ENCODE data around the gene CAPN3.

Gene CAPN3

DNA sequence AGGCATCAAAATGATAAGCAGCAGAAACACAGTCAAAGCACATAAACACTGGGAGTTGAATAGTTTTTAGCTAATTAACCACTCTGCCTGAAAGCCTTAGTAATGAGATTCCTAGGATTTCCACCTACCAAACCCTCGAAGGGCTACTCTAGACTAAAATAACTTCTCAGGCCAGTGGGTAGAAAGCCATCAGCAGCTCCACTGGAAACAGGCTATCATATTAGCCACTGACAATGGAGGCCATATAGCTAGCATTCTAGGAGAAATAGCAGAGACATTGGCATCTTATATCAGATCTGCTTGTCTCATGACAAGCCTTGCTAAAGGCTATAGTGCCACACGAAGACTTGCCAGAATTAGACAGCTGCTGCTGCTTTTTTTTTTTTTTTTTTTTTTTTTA, 4.5 kb upstream of the CAPN3 start:
- no peak overlapping the region for H3K27ac ChIP-seq (ENCODE audit: low read length)
- no peaks in the 10 kb centered on the region for H3K27me3 ChIP-seq (ENCODE audit: control insufficient read depth in 1 of 2, insufficient read depth in 2 of 2, low read length in 2 of 2)
- no peak overlapping the region for H3K9ac ChIP-seq (ENCODE audit: low read length in 2 of 2)
- H3K9me3 ChIP-seq (ENCODE audit: control insufficient read depth in 2 of 2, low read length in 2 of 2): no peaks in the 10 kb centered on the region
- H3K4me3 ChIP-seq (ENCODE audit: low read length in 2 of 2): no peak overlapping the region
- H3K36me3 ChIP-seq (ENCODE audit: control insufficient read depth in 2 of 2, insufficient read depth in 2 of 2, low read length in 2 of 2): peaks cover 22 to 29% of the 10 kb centered on the region in 2 donors
- no peaks in the 10 kb centered on the region for H3K4me1 ChIP-seq (ENCODE audit: control insufficient read depth, insufficient read depth, low read length)

DNA sequence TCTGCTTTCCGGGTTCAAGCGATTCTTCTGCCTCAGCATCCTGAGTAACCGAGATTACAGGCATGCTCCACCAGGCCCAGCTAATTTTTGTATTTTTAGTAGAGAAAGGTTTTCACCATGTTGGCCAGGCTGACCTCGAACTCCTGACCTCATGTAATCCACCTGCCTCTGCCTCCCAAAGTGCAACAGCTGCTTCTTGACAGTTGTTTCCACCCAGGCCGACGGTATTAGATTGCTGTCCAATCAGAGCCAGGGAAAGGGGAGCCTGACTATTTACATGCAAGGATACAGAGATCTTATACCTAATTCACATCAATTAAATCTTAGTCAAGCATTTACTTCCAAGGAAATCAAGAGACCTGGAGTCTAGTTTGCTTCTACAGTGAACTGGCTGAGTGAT, 4.0 kb upstream of the CAPN3 start:
- H3K27ac ChIP-seq (ENCODE audit: low read length): no peak overlapping the region
- no peak overlapping the region for H3K4me3 ChIP-seq (ENCODE audit: low read length in 2 of 2)
- H3K9me3 ChIP-seq (ENCODE audit: control insufficient read depth in 2 of 2, low read length in 2 of 2): no peaks in the 10 kb centered on the region
- no peaks in the 10 kb centered on the region for H3K4me1 ChIP-seq (ENCODE audit: control insufficient read depth, insufficient read depth, low read length)
- H3K36me3 ChIP-seq (ENCODE audit: control insufficient read depth in 2 of 2, insufficient read depth in 2 of 2, low read length in 2 of 2): peaks cover 22 to 31% of the 10 kb centered on the region in 2 donors
- no peaks in the 10 kb centered on the region for H3K27me3 ChIP-seq (ENCODE audit: control insufficient read depth in 1 of 2, insufficient read depth in 2 of 2, low read length in 2 of 2)
- H3K9ac ChIP-seq (ENCODE audit: low read length in 2 of 2): no peak overlapping the region

DNA sequence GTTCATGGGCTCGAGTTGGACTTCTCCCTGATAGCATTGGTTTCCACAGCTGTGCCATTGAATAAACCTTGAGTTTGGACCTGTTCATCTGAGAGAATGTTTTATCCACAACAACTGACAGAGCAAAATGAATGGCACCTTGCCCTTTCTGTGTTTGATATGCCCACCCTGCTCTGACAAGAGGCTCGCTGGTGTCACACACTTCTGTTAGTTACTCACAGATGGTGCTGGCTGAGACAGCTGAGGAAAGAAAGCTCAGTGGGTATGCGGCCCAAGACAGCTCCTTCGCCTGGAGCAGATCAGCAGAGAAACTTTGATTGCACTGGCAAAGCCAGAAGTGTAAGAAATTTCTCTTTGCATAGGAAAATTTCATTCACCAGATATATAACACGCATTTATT, 2.5 kb upstream of the CAPN3 start:
- Histone ChIP-seq H3K27me3 (ENCODE audit: control insufficient read depth in 1 of 2, insufficient read depth in 2 of 2, low read length in 2 of 2) (no peaks in the 10 kb centered on the region), H3K9me3 (ENCODE audit: control insufficient read depth in 2 of 2, low read length in 2 of 2) (no peaks in the 10 kb centered on the region), H3K27ac (ENCODE audit: low read length) (no peak overlapping the region), H3K9ac (ENCODE audit: low read length in 2 of 2) (no peak overlapping the region), H3K4me1 (ENCODE audit: control insufficient read depth, insufficient read depth, low read length) (no peaks in the 10 kb centered on the region), H3K36me3 (ENCODE audit: control insufficient read depth in 2 of 2, insufficient read depth in 2 of 2, low read length in 2 of 2) (peaks cover 14 to 24% of the 10 kb centered on the region in 2 donors), H3K4me3 (ENCODE audit: low read length in 2 of 2) (no peak overlapping the region)

DNA sequence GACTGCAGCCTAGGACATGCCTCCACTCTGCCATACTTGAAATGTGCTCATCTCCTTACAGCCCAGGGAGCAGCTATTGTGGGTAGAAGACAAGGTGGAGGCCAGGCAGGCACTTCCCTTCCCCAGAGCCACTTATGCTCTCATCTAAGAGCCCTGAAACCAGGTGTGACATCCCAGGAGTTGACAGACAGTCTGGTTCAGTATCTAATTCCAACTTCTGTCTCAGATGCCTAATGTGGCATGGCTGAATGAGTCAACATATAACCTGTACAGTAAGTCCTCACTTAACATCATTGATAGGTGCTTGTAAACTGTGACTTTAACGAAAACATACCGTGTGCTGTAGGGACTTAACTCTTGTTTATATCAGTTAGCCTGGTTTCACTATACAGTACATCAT, 1.2 kb upstream of the CAPN3 start:
- Histone ChIP-seq H3K4me3 (ENCODE audit: low read length in 2 of 2) (no peak overlapping the region), H3K9ac (ENCODE audit: low read length in 2 of 2) (no peak overlapping the region), H3K4me1 (ENCODE audit: control insufficient read depth, insufficient read depth, low read length) (no peaks in the 10 kb centered on the region), H3K9me3 (ENCODE audit: control insufficient read depth in 2 of 2, low read length in 2 of 2) (no peaks in the 10 kb centered on the region), H3K27me3 (ENCODE audit: control insufficient read depth in 1 of 2, insufficient read depth in 2 of 2, low read length in 2 of 2) (no peaks in the 10 kb centered on the region), H3K36me3 (ENCODE audit: control insufficient read depth in 2 of 2, insufficient read depth in 2 of 2, low read length in 2 of 2) (peaks cover 6 to 14% of the 10 kb centered on the region in 2 donors), H3K27ac (ENCODE audit: low read length) (no peak overlapping the region)

DNA sequence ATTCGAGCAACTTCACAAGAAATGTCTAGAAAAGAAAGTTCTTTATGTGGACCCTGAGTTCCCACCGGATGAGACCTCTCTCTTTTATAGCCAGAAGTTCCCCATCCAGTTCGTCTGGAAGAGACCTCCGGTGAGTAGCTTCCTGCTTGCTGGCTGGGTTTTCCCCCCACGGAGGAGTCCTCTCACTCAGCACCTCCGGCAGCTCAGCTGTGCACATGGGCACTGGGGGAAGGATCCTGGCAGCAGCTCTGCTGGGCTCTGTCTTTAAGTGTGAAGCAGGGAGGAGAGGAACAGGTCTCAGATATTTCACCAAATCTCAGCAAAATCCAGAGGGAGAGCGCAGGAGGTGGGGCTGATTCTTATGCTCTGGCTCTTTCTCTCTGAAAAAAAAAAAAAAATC, 684 bp downstream of the CAPN3 start:
- no peak overlapping the region for H3K27ac ChIP-seq (ENCODE audit: low read length)
- H3K27me3 ChIP-seq (ENCODE audit: control insufficient read depth in 1 of 2, insufficient read depth in 2 of 2, low read length in 2 of 2): no peaks in the 10 kb centered on the region
- H3K9me3 ChIP-seq (ENCODE audit: control insufficient read depth in 2 of 2, low read length in 2 of 2): no peaks in the 10 kb centered on the region
- H3K4me3 ChIP-seq (ENCODE audit: low read length in 2 of 2): no peak overlapping the region
- H3K9ac ChIP-seq (ENCODE audit: low read length in 2 of 2): no peak overlapping the region
- H3K4me1 ChIP-seq (ENCODE audit: control insufficient read depth, insufficient read depth, low read length): no peaks in the 10 kb centered on the region
- peaks cover 0 to 11% of the 10 kb centered on the region in 2 donors for H3K36me3 ChIP-seq (ENCODE audit: control insufficient read depth in 2 of 2, insufficient read depth in 2 of 2, low read length in 2 of 2)

DNA sequence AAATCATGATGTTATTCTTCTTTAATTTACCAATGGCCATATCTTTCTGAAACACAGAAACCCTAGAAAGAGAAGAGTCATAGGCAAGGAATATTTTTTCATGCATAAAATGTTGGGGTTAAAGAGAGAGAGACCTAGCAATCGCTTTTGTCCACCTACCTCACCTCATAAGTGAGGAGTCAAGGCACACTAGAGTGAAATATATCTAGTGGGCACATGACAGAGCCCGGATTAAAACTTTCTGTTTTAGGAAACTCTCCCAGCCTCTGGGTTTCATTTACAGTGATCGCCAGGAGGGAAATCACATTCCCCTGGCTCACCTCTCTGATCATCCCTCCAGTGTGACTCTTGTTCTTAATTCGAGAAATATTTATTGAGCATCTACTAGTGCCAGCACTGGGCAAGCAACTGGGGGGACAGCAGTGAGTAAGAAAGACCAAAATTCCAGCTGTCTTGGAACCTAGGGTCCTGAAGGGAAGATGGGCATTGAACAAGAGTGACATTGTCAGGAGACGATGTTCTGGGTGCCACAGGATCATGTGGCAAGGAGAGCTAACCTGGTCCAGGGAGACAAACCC, 1.3 kb downstream of the CAPN3 start:
- Histone ChIP-seq H3K27ac (ENCODE audit: low read length) (no peak overlapping the region), H3K9ac (ENCODE audit: low read length in 2 of 2) (no peak overlapping the region), H3K9me3 (ENCODE audit: control insufficient read depth in 2 of 2, low read length in 2 of 2) (no peaks in the 10 kb centered on the region), H3K4me1 (ENCODE audit: control insufficient read depth, insufficient read depth, low read length) (no peaks in the 10 kb centered on the region), H3K27me3 (ENCODE audit: control insufficient read depth in 1 of 2, insufficient read depth in 2 of 2, low read length in 2 of 2) (no peaks in the 10 kb centered on the region), H3K4me3 (ENCODE audit: low read length in 2 of 2) (no peak overlapping the region), H3K36me3 (ENCODE audit: control insufficient read depth in 2 of 2, insufficient read depth in 2 of 2, low read length in 2 of 2) (peaks cover 0 to 11% of the 10 kb centered on the region in 2 donors)

DNA sequence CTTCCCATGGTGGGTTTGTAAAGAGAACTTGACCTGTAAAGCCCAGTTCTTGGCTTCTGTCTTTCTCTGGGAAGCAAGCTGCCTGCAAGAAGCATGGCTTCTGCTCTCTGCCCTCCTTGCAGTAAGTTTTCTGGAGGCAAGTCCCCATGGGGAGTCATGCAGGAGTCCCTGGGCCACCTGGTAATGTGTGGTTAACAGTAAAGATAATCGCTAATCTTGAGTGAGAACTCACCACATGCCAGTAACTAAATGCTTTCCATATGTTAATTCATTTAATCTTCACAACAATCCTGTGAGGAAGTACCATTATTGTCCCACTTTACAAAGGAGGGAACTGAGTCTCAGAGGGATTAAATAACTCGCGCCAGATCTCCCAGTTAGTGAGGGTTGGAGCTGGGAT, 4.2 kb downstream of the CAPN3 start:
- H3K4me1 ChIP-seq (ENCODE audit: control insufficient read depth, insufficient read depth, low read length): no peaks in the 10 kb centered on the region
- H3K27me3 ChIP-seq (ENCODE audit: control insufficient read depth in 1 of 2, insufficient read depth in 2 of 2, low read length in 2 of 2): no peaks in the 10 kb centered on the region
- H3K36me3 ChIP-seq (ENCODE audit: control insufficient read depth in 2 of 2, insufficient read depth in 2 of 2, low read length in 2 of 2): peaks cover 0 to 2% of the 10 kb centered on the region in 2 donors
- H3K27ac ChIP-seq (ENCODE audit: low read length): no peak overlapping the region
- no peak overlapping the region for H3K4me3 ChIP-seq (ENCODE audit: low read length in 2 of 2)
- H3K9ac ChIP-seq (ENCODE audit: low read length in 2 of 2): no peak overlapping the region
- no peaks in the 10 kb centered on the region for H3K9me3 ChIP-seq (ENCODE audit: control insufficient read depth in 2 of 2, low read length in 2 of 2)

DNA sequence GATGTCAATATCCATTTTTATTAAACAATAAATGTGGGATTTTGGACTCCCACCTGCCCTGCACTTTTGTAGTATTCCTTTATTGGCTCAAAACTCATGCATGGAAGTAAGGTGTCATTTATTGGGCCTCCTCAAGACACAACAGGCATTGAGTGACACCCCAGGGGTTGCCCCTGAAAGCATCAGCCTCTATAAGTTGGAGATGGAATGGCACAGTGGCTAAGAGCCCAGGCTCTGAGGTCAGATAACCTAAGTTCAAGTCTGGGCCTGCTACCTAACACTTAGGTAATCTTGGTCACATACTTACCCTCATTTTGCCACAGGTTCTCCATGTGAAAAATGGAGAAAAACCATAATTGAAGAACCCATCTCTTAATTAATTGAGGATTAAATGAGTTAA, 4.6 kb downstream of the CAPN3 start:
- Histone ChIP-seq H3K9ac (ENCODE audit: low read length in 2 of 2) (no peak overlapping the region), H3K4me1 (ENCODE audit: control insufficient read depth, insufficient read depth, low read length) (no peaks in the 10 kb centered on the region), H3K9me3 (ENCODE audit: control insufficient read depth in 2 of 2, low read length in 2 of 2) (no peaks in the 10 kb centered on the region), H3K27me3 (ENCODE audit: control insufficient read depth in 1 of 2, insufficient read depth in 2 of 2, low read length in 2 of 2) (no peaks in the 10 kb centered on the region), H3K27ac (ENCODE audit: low read length) (no peak overlapping the region), H3K4me3 (ENCODE audit: low read length in 2 of 2) (no peak overlapping the region), H3K36me3 (ENCODE audit: control insufficient read depth in 2 of 2, insufficient read depth in 2 of 2, low read length in 2 of 2) (peaks cover 0 to 2% of the 10 kb centered on the region in 2 donors)

DNA sequence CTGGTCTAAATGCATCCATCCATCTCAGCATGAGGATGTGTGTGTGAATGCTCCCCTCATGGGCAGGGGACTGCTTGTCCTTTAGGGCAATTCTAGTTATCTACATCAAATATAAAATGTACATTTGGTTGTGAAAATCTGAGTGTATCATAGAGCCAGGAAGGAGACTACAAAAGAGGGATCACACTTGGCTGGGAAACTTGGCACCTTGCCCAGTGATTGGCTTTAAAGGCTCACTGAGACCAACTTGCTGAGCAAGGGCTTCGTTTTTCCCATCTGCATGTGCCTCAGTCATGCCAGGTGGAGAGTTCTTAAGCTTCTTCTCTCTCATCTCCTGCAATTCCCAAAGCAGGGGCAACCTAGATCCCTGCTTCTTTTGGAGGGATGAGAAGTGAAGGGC, 5.2 kb downstream of the CAPN3 start:
- H3K27me3 ChIP-seq (ENCODE audit: control insufficient read depth in 1 of 2, insufficient read depth in 2 of 2, low read length in 2 of 2): no peaks in the 10 kb centered on the region
- H3K4me1 ChIP-seq (ENCODE audit: control insufficient read depth, insufficient read depth, low read length): no peaks in the 10 kb centered on the region
- no peak overlapping the region for H3K9ac ChIP-seq (ENCODE audit: low read length in 2 of 2)
- H3K9me3 ChIP-seq (ENCODE audit: control insufficient read depth in 2 of 2, low read length in 2 of 2): no peaks in the 10 kb centered on the region
- peaks cover 0 to 2% of the 10 kb centered on the region in 2 donors for H3K36me3 ChIP-seq (ENCODE audit: control insufficient read depth in 2 of 2, insufficient read depth in 2 of 2, low read length in 2 of 2)
- no peak overlapping the region for H3K27ac ChIP-seq (ENCODE audit: low read length)
- no peak overlapping the region for H3K4me3 ChIP-seq (ENCODE audit: low read length in 2 of 2)

DNA sequence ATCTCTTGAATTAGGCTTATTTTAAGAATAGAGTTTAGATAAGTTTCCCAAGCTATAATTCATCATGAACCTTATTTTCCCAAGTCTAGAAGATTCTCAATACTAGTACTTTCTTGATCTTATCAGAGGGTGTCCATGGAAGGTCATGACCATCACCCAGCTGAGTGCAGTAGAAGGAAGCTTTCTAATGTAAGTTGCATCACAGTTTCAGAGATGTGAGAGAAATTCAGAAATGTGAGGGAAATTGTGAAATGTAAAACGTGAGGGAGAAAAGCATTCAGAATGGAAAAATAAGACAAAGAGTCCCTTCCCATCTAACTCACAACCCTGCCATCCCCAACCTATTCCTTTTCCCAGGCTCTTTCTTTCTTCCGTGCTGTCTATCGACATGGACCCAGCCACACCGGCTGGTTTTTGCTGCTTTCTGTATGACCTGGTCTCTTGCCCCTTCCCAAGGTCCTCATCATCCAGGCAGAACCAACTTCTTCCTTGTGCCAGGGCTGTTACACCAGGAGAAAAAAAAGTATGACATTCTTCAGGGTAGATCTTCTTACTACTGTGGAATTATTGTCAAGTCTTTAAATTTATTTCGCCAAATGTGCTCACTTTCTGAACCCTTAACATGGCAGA, 6.7 kb downstream of the CAPN3 start:
- Histone ChIP-seq H3K4me3 (ENCODE audit: low read length in 2 of 2) (no peak overlapping the region), H3K9me3 (ENCODE audit: control insufficient read depth in 2 of 2, low read length in 2 of 2) (peaks cover 0 to under 1% of the 10 kb centered on the region in 2 donors), H3K27ac (ENCODE audit: low read length) (no peak overlapping the region), H3K9ac (ENCODE audit: low read length in 2 of 2) (no peak overlapping the region), H3K27me3 (ENCODE audit: control insufficient read depth in 1 of 2, insufficient read depth in 2 of 2, low read length in 2 of 2) (no peaks in the 10 kb centered on the region), H3K4me1 (ENCODE audit: control insufficient read depth, insufficient read depth, low read length) (no peaks in the 10 kb centered on the region), H3K36me3 (ENCODE audit: control insufficient read depth in 2 of 2, insufficient read depth in 2 of 2, low read length in 2 of 2) (no peaks in the 10 kb centered on the region)

DNA sequence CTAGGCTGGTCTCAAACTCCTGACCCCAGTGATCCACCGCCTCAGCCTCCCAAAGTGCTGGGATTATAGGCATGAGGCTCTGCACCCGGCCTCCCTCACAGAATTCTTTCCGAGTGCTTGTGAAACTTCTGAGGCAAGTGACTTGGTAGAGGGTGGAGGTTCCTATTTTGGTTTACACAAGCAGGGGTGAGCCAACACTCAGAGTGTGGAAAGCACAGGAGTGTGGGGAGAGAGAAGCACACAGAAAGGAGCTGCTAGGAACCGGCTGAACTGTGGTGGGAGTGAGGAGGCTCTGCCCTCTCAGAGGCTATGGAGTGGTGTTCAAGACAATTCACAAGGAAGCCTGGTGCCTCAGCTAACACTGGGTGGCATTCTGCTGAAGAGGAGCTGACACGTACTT, 7.7 kb downstream of the CAPN3 start:
- Histone ChIP-seq H3K4me3 (ENCODE audit: low read length in 2 of 2) (no peak overlapping the region), H3K27ac (ENCODE audit: low read length) (no peak overlapping the region), H3K4me1 (ENCODE audit: control insufficient read depth, insufficient read depth, low read length) (no peaks in the 10 kb centered on the region), H3K9me3 (ENCODE audit: control insufficient read depth in 2 of 2, low read length in 2 of 2) (peaks cover 0 to 4% of the 10 kb centered on the region in 2 donors), H3K27me3 (ENCODE audit: control insufficient read depth in 1 of 2, insufficient read depth in 2 of 2, low read length in 2 of 2) (no peaks in the 10 kb centered on the region), H3K36me3 (ENCODE audit: control insufficient read depth in 2 of 2, insufficient read depth in 2 of 2, low read length in 2 of 2) (no peaks in the 10 kb centered on the region), H3K9ac (ENCODE audit: low read length in 2 of 2) (no peak overlapping the region)

Measured in stomach smooth muscle (tissue), 2 donors.